Measurements from ENCODE around the gene BIRC3. TPM values are rescaled to one million over a fixed set of nuclear protein-coding genes. Genes with fewer than 3 reads are reported as not detected.

The BIRC3 gene
- total RNA-seq, 2 donors from 2014 or later, result 5.3 to 13.2 TPM

DNA sequence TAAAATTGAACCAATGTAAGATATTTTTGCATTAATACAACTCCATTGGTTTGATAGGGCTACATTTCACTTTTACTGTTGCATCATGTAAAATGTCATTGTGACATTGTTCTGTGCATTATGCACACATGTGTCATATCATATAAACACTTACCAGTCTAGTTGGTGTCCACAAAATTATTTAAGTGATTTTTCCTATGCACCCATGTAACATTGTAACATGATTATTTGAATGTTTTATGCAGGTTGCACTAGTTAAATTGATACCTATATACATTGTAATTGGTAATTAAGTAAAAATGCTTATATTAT, 9.6 kb upstream of the BIRC3 start:
- ATAC-seq (no peak), DNase-seq (no peak)
- no peak for TF ChIP-seq POLR2A (IDR thresholded peaks at IDR 0.05)
- TF ChIP-seq, protein P1, sequence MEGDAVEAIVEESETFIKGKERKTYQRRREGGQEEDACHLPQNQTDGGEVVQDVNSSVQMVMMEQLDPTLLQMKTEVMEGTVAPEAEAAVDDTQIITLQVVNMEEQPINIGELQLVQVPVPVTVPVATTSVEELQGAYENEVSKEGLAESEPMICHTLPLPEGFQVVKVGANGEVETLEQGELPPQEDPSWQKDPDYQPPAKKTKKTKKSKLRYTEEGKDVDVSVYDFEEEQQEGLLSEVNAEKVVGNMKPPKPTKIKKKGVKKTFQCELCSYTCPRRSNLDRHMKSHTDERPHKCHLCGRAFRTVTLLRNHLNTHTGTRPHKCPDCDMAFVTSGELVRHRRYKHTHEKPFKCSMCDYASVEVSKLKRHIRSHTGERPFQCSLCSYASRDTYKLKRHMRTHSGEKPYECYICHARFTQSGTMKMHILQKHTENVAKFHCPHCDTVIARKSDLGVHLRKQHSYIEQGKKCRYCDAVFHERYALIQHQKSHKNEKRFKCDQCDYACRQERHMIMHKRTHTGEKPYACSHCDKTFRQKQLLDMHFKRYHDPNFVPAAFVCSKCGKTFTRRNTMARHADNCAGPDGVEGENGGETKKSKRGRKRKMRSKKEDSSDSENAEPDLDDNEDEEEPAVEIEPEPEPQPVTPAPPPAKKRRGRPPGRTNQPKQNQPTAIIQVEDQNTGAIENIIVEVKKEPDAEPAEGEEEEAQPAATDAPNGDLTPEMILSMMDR (IDR thresholded peaks at IDR 0.05), result no peak
- Histone ChIP-seq H3K36me3 (replicated peaks in 1 of 2; ENCODE audit: insufficient read depth in 1 of 2, low read depth in 2 of 2) (no peaks in the 10 kb centered on the region), H3K4me3 (no peak overlapping the region), H3K9me3 (no peaks in the 10 kb centered on the region), H3K27me3 (no peaks in the 10 kb centered on the region), H3K4me1 (peaks cover 2% of the 10 kb centered on the region), H3K27ac (no peak overlapping the region)
- intact Hi-C loops (cut with DNase I), result no loop called here

- DNase-seq (no peak), ATAC-seq (no peak)
- Histone ChIP-seq H3K27me3 (no peaks in the 10 kb centered on the region), H3K27ac (no peak overlapping the region), H3K9me3 (no peaks in the 10 kb centered on the region), H3K4me1 (peaks cover 24% of the 10 kb centered on the region), H3K36me3 (replicated peaks in 1 of 2; ENCODE audit: insufficient read depth in 1 of 2, low read depth in 2 of 2) (no peaks in the 10 kb centered on the region), H3K4me3 (no peak overlapping the region)
- intact Hi-C loops (cut with DNase I), result no loop called here
- 87 to 89% methylated on average over 22 to 25 of the region's 25 CpGs for whole genome bisulfite sequencing, 2 donors
- TF ChIP-seq, protein P1 (IDR thresholded peaks at IDR 0.05), result no peak
- no peak for TF ChIP-seq POLR2A (IDR thresholded peaks at IDR 0.05)
These were observed 7.4 kb upstream of the BIRC3 start for GRCh38 chr11:102309621-102310541.

GRCh38 chr11:102312667-102313066, 4.6 kb upstream of the BIRC3 start:
- DNase-seq (no peak), ATAC-seq (peak; percentile 49)
- Histone ChIP-seq H3K36me3 (replicated peaks in 1 of 2; ENCODE audit: insufficient read depth in 1 of 2, low read depth in 2 of 2) (no peaks in the 10 kb centered on the region), H3K27me3 (no peaks in the 10 kb centered on the region), H3K4me3 (no peak overlapping the region), H3K27ac (peak overlapping the region; percentile 21 to 94 (median 74)), H3K4me1 (peaks cover 37% of the 10 kb centered on the region), H3K9me3 (no peaks in the 10 kb centered on the region)
- TF ChIP-seq POLR2A (IDR thresholded peaks at IDR 0.05), result no peak
- TF ChIP-seq, protein P1 (IDR thresholded peaks at IDR 0.05), result no peak
- 10 to 19% methylated on average over 2 of the region's 2 CpGs for WGBS, 2 donors
- intact Hi-C loops (cut with DNase I), result no loop called here

- 58% methylated on average over 4 of the region's 4 CpGs for WGBS, 2 donors
- peaks cover 44% of the 10 kb centered on the region for H3K4me1 ChIP-seq
- intact Hi-C loops (cut with DNase I), result no loop called here
- H3K4me3 ChIP-seq, result no peak overlapping the region
- H3K27me3 ChIP-seq, result no peaks in the 10 kb centered on the region
- DNase-seq (no peak), ATAC-seq (no peak)
- H3K9me3 ChIP-seq, result no peaks in the 10 kb centered on the region
- H3K27ac ChIP-seq, result peak overlapping the region; percentile 29 to 94 (median 74)
- TF ChIP-seq POLR2A (IDR thresholded peaks at IDR 0.05), result no peak
- TF ChIP-seq, protein P1 (IDR thresholded peaks at IDR 0.05), result no peak
- no peaks in the 10 kb centered on the region for H3K36me3 ChIP-seq (replicated peaks in 1 of 2; ENCODE audit: insufficient read depth in 1 of 2, low read depth in 2 of 2)
These were observed 3.9 kb upstream of the BIRC3 start for GRCh38 chr11:102313238-102313940.
